ENCODE data around the gene DNAJC5G. TPM values are rescaled to one million over a fixed set of nuclear protein-coding genes. Genes with fewer than 3 reads are reported as not detected.
"Not testable (repeated sequence)": the region's sequence is repeated elsewhere in the genome, so short reads cannot be mapped to it uniquely, and the experiment has no call there.

DNAJC5G gene
- total RNA-seq, 2 experiments from 2014 or later: not detected

DNA sequence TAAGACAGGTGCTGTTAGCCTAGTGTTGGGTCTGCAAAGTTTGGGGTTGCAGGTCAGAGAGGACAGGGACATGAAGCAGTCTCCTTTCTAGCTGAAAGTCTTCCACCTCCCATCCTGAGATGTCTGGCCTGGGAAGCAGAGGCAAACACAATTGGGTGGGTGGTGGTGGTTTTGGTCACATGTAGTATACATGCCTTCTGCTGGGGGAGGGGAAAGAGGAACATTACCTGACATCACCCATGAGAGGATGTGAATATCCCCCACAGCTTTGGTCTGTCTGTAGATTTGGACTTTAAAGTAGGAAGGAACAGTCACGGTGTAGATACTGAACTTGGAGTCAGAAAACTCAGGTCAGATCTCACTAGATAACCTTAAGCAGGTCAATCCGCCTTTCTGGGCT lies 4.6 kb upstream of the DNAJC5G start:
- intact Hi-C loops (cut with micrococcal nuclease): no loop called here
- Mint-ChIP-seq H3K4me1 (ENCODE audit: low read depth) (no peaks in the 10 kb centered on the region), H3K4me3 (no peak overlapping the region), H3K9me3 (no peaks in the 10 kb centered on the region), H3K36me3 (ENCODE audit: low read depth) (no peaks in the 10 kb centered on the region), H3K27me3 (ENCODE audit: low read depth) (peaks cover 3% of the 10 kb centered on the region), H3K27ac (no peak overlapping the region)
- CTCF ChIA-PET: interaction anchor here (0.6 to 3.5 kb wide), 3 partner anchors 9 to 162 kb away, joined by 3 to 20 read pairs (median 6); no protein-coding TSS in a partner anchor
- DNase-seq: no peak

DNA sequence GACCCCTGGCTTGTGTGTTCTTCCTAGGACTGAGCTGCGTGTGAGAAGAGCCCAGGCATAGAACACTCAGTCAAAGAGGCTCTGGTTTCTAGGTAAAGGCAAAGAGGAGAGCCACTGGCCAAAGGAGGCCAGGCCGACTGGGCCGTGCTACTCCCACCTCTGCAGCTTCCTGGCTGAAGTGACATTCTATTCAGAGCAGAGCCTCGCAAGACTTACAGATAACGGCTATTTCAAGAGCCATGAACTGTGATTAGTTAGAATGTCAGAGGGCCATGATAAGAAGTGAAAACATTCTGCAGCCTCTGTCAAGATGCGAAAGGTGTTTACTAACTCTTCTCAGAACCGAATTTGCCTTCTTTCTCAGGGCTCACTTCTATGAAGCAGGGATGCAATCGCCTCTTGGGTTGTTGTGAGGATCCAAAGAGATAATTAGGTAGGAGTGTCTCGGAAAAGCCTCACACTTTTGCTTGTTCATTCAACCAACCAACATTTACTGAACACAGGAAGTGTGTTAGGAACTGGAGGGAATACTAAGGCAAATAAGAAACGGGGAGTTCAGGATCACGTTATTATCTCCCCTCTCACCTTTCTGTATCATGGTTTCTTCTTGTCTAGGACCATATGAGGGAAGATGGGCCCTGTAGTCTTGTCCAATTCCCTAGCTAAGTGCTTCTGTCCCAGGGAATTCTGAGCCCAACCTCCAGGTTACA lies 3.4 kb upstream of the DNAJC5G start:
- CTCF ChIA-PET: interaction anchor here (0.6 to 3.5 kb wide), 5 partner anchors 8 to 426 kb away, joined by 4 to 20 read pairs (median 5); no protein-coding TSS in a partner anchor
- Mint-ChIP-seq H3K9me3 (no peaks in the 10 kb centered on the region), H3K36me3 (ENCODE audit: low read depth) (no peaks in the 10 kb centered on the region), H3K4me1 (ENCODE audit: low read depth) (no peaks in the 10 kb centered on the region), H3K27ac (no peak overlapping the region), H3K27me3 (ENCODE audit: low read depth) (peaks cover 3% of the 10 kb centered on the region), H3K4me3 (no peak overlapping the region)
- no peak for DNase-seq
- intact Hi-C loops (cut with micrococcal nuclease): no loop called here

DNA sequence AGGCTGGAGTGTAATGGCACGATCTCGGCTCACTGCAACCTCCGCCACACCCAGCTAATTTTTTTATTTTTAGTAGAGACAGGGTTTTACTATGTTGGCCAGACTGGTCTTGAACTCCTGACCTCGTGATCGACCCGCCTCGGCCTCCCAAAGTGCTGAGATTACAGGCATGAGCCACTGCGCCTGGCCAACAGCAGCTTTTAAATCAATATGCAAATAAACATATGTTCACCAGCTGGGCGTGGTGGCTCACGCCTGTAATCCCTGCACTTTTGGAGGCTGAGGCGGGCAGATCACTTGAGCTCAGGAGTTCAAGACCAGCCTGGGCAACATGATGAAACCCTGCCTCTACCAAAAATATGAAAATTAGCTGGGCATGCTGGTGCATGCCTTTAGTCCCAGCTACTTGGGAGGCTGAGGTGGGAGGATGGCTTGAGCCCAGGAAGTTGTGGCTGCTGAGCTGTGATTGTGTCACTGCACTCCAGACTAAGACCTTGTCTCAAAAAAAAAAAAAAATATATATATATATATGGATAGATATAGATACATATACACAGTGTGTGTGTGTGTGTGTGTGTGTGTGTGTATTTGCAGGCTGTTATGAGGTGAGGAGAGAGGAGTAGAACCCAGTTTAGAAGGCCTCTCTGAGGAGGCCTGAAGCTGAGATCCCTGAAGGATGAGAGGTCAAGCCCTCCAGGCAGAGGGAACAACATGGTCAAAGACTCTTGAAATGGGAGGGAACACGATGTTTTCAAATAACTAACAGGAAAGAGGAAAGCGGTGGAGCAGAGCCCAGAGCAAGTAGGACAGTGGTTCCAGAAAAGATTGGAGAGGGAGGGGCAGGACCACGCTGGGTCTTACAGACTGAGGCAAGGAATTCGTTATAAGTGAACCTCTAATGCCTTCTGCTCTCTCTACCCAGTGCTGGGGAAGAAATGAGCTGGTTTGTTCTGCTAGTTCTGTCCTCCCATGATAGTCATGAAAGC lies 2.4 kb upstream of the DNAJC5G start:
- H3K27me3 Mint-ChIP-seq (ENCODE audit: low read depth); H3K36me3 Mint-ChIP-seq (ENCODE audit: low read depth); H3K27ac Mint-ChIP-seq; H3K9me3 Mint-ChIP-seq; intact Hi-C loops (cut with micrococcal nuclease); H3K4me3 Mint-ChIP-seq; DNase-seq; H3K4me1 Mint-ChIP-seq (ENCODE audit: low read depth): not testable (repeated sequence)
- CTCF ChIA-PET: interaction anchor here (0.6 to 3.5 kb wide), 10 partner anchors 7 to 427 kb away, joined by 3 to 20 read pairs (median 4); no protein-coding TSS in a partner anchor

DNA sequence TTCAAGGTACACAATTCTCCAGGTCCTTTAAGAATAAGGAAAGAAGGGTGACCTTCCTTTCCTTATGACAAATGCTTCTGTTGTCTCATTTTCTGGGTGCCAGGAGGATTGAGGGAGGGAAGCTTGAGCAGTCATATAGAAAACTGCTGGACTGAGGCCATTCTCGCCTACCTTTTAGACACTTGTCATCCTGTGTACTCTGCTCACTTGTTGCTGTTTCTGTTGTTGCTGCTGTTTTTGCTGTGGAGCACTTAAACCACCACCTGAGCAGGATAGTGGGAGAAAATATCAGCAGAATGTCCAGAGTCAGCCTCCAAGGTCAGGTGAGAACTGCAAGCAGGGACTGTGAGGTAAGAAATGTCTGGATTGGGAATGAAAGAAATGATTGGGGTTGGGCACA lies 2.8 kb downstream of the DNAJC5G start:
- H3K27ac Mint-ChIP-seq: no peak overlapping the region
- no peak overlapping the region for H3K4me3 Mint-ChIP-seq
- H3K36me3 Mint-ChIP-seq (ENCODE audit: low read depth): no peaks in the 10 kb centered on the region
- intact Hi-C loops (cut with micrococcal nuclease): no loop called here
- no peaks in the 10 kb centered on the region for H3K9me3 Mint-ChIP-seq
- peaks cover 2% of the 10 kb centered on the region for H3K4me1 Mint-ChIP-seq (ENCODE audit: low read depth)
- CTCF ChIA-PET: interaction anchor here (3.5 to 5.3 kb wide), 4 partner anchors 13 to 180 kb away, joined by 33 to 68 read pairs (median 39); partner anchors contain the start of gene SLC30A3
- no peak for DNase-seq
- peaks cover 2% of the 10 kb centered on the region for H3K27me3 Mint-ChIP-seq (ENCODE audit: low read depth)

DNA sequence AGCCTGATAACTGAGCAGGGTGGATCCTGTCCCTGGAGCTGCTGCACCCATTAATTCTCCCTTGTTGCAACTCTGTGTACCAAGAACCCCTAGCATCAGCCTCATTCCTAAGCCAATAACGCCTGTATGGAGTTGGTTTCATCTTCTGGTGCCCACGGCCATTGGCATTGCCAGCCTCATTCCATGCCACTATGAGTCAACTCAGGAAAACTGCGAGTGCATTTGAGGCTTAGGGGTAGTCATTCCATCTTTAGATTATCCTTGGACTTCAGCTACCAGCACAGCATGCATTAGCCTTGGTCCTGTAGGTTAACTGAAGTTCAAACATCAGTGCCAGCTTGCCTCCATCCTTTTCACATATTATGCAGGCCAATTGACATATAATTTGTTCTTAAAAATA lies 5.6 kb downstream of the DNAJC5G start:
- CTCF ChIA-PET: interaction anchor here (0.5 to 5.3 kb wide), 15 partner anchors 10 to 256 kb away, joined by 3 to 68 read pairs (median 5); partner anchors contain the start of gene SLC30A3
- Mint-ChIP-seq H3K9me3 (no peaks in the 10 kb centered on the region), H3K4me1 (ENCODE audit: low read depth) (peaks cover 2% of the 10 kb centered on the region), H3K36me3 (ENCODE audit: low read depth) (no peaks in the 10 kb centered on the region), H3K27ac (no peak overlapping the region), H3K27me3 (ENCODE audit: low read depth) (peaks cover 2% of the 10 kb centered on the region), H3K4me3 (no peak overlapping the region)
- no peak for DNase-seq
- intact Hi-C loops (cut with micrococcal nuclease): loop anchor here (1.0 kb wide), 6 partner anchors 16 to 320 kb away; partner anchors contain the start of gene KHK

DNA sequence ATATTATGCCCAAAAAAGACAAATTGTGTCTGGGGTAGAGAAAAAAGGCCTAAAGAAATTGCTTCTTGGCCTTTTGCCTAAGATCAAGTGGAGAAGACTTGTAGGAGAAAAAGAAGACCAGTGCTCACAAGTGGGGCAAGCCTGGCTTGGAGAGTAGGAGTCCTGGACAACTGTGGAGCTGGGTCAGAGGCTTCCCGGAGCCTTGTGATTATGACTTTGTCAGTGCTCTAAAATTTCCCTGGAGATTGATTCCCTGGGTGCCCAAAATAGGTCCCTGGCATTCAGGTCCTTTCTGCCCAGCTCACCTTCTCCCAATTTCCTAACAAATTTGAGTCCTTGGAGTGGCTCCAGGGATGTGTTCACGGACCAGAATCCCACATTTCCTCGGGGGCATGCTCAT lies 6.2 kb downstream of the DNAJC5G start:
- intact Hi-C loops (cut with micrococcal nuclease): no loop called here
- Mint-ChIP-seq H3K4me1 (ENCODE audit: low read depth) (peaks cover 2% of the 10 kb centered on the region), H3K36me3 (ENCODE audit: low read depth) (no peaks in the 10 kb centered on the region), H3K4me3 (no peak overlapping the region), H3K27ac (no peak overlapping the region), H3K27me3 (ENCODE audit: low read depth) (peaks cover 2% of the 10 kb centered on the region), H3K9me3 (no peaks in the 10 kb centered on the region)
- CTCF ChIA-PET: interaction anchor here (0.6 to 5.3 kb wide), 13 partner anchors 9 to 326 kb away, joined by 3 to 68 read pairs (median 5); partner anchors contain the start of gene SLC30A3
- DNase-seq: no peak

DNA sequence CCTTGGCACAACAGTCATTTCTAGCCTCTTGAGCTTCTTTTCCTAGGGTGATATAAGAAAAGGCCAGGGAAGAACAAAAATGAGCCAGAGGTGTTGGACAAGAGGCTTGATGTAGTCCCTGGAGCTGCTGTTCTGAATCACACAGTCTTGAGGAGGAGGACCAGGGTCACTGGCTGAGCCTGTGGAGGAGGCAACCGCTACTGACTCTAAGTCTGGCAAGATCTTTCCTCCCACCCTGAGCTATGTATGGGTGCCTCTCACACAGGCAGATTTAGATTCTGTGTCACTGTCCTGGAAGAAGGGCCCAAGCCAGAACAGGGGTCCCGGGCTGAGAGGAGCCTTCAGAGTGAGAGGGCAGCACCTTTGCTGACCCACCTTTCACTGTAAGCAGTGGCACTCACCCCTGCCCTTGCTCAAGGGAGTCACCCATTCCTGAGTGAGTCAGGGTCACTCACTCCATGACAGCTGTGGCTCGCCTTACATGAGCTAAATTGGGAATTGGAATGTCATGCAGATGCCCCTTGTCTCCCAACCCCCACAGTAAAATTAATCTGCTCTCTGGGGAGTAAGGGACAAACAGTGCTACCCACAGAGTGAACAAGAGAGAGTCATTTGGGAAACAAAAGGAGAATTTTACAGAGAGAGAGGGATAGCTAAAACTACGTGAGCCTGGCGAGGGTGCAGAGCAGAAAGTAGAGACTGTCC lies 6.8 kb downstream of the DNAJC5G start, which contains the start of gene TRIM54:
TSS of gene TRIM54 (plus strand) at position 575 of the 705 bp plus-strand sequence. CDS start 303 bp downstream, outside the sequence.
- peaks cover 2% of the 10 kb centered on the region for H3K4me1 Mint-ChIP-seq (ENCODE audit: low read depth)
- no peak within 1 kb of the TSS for H3K27ac Mint-ChIP-seq
- intact Hi-C loops (cut with micrococcal nuclease): no loop called here
- CTCF ChIA-PET: interaction anchor here (0.6 to 5.3 kb wide), 12 partner anchors 9 to 327 kb away, joined by 3 to 68 read pairs (median 5); no protein-coding TSS in a partner anchor
- no peaks in the 10 kb centered on the region for H3K9me3 Mint-ChIP-seq
- no peak within 1 kb of the TSS for H3K4me3 Mint-ChIP-seq
- peaks cover 2% of the 10 kb centered on the region for H3K27me3 Mint-ChIP-seq (ENCODE audit: low read depth)
- no peaks in the 10 kb centered on the region for H3K36me3 Mint-ChIP-seq (ENCODE audit: low read depth)
- no peak for DNase-seq

DNA sequence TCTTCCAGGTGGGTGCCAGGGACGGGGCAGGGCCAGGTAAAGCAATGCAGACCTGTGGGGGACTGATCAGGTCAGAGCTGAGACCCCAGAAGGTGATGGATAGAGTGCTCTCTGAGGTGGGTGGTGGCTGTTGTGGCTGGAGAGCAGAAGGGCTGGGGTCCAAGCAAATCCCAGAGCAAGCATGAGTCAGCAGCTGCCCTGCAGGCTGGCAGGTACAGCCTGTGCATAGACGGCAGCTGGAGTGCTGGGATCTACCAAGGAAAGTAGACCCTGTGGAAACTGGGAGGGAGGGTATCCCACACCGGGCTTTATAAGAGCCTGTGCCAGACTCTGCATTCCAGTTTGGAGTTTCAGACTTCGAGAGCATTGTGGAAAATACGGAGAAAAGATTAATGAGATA lies 7.7 kb downstream of the DNAJC5G start:
- DNase-seq: no peak
- Mint-ChIP-seq H3K4me3 (no peak overlapping the region), H3K4me1 (ENCODE audit: low read depth) (peaks cover 2% of the 10 kb centered on the region), H3K36me3 (ENCODE audit: low read depth) (no peaks in the 10 kb centered on the region), H3K27ac (no peak overlapping the region), H3K9me3 (no peaks in the 10 kb centered on the region), H3K27me3 (ENCODE audit: low read depth) (peaks cover 2% of the 10 kb centered on the region)
- intact Hi-C loops (cut with micrococcal nuclease): no loop called here
- CTCF ChIA-PET: interaction anchor here (0.7 to 5.3 kb wide), 10 partner anchors 10 to 33 kb away, joined by 3 to 68 read pairs (median 4); no protein-coding TSS in a partner anchor

DNA sequence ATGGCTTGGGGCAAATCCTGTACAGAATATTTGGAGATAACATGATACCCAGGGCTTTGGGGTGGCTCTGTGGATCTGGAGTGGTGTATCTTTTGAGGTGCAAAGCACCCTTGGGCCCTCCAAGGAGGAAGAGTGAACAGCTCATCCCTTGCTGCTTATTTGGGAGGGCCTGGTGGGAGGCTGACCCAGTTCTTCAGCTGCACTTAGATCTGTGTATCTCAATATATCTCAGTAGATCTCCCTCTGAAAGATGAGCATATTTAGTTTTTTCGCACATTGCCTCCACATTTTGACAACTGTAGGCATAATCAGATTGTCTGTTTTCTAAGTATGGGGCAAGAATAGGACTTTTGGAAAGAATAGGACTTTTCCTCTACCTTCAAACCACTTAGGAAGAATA lies 9.8 kb downstream of the DNAJC5G start:
- Mint-ChIP-seq H3K4me1 (ENCODE audit: low read depth) (no peaks in the 10 kb centered on the region), H3K9me3 (no peaks in the 10 kb centered on the region), H3K27ac (no peak overlapping the region), H3K36me3 (ENCODE audit: low read depth) (no peaks in the 10 kb centered on the region), H3K4me3 (no peak overlapping the region), H3K27me3 (ENCODE audit: low read depth) (no peaks in the 10 kb centered on the region)
- CTCF ChIA-PET: interaction anchor here (1.0 kb wide), 1 partner anchor 184 kb away, joined by 3 read pairs; no protein-coding TSS in a partner anchor
- DNase-seq: no peak
- intact Hi-C loops (cut with micrococcal nuclease): no loop called here

DNA sequence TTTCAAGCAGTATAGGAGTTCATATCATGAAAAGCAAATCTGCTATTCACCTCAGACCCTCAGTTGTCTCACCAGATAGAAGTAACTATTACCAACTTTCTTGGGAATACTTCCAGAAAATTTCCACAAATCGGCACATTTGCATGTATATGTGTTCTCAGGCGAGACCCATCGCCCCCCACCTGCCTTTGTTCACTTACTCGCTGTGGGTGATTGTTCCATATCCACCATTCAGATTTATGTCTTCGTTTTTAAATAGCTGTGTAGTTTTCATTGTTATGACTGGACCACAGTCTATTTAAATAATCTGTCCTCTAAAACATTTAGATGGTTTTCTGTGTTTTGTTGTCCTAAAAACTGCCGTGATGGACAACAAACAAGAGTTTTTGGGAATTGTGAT lies 10.2 kb downstream of the DNAJC5G start:
- Mint-ChIP-seq H3K27me3 (ENCODE audit: low read depth) (no peaks in the 10 kb centered on the region), H3K9me3 (no peaks in the 10 kb centered on the region), H3K4me1 (ENCODE audit: low read depth) (no peaks in the 10 kb centered on the region), H3K27ac (no peak overlapping the region), H3K4me3 (no peak overlapping the region), H3K36me3 (ENCODE audit: low read depth) (no peaks in the 10 kb centered on the region)
- CTCF ChIA-PET: no interaction called here
- intact Hi-C loops (cut with micrococcal nuclease): no loop called here
- DNase-seq: no peak

DNA sequence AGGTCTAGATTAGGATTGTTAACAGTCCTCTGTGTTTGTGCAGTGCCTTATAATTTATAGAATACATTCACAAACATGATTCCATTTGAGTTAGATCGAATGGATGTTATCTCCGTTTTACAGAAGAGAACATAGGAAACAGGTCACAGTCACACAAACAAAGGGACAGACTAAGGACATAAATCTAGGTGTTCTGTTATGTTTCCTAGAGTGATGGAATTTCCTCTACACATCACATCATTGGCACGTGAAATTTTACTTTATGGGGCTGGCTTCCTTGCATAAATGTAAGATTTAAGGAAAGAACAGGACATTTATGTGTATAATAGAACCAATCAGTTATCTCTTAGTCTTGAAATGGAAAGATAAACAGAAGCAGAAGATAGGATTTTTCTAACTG lies 13.4 kb downstream of the DNAJC5G start:
- H3K4me3 Mint-ChIP-seq: no peak overlapping the region
- intact Hi-C loops (cut with micrococcal nuclease): no loop called here
- H3K4me1 Mint-ChIP-seq (ENCODE audit: low read depth): no peaks in the 10 kb centered on the region
- H3K27ac Mint-ChIP-seq: no peak overlapping the region
- H3K36me3 Mint-ChIP-seq (ENCODE audit: low read depth): no peaks in the 10 kb centered on the region
- CTCF ChIA-PET: interaction anchor here (1.2 to 1.4 kb wide), 2 partner anchors 9 to 14 kb away, joined by 3 read pairs; no protein-coding TSS in a partner anchor
- H3K27me3 Mint-ChIP-seq (ENCODE audit: low read depth): peaks cover 2% of the 10 kb centered on the region
- no peaks in the 10 kb centered on the region for H3K9me3 Mint-ChIP-seq
- no peak for DNase-seq
